ENCODE measurements around the gene ARHGAP18.

GRCh38 chr6:129605967-129606366 lies 104.0 kb downstream of the ARHGAP18 start:
- TF ChIP-seq POLR2A (IDR thresholded peaks at IDR 0.05) (no peak), CTCF (IDR thresholded peaks at IDR 0.05) (no peak)
